Measurements from ENCODE around the gene KCNK15.
"Not testable (repeated sequence)": the region's sequence is repeated elsewhere in the genome, so short reads cannot be mapped to it uniquely, and the experiment has no call there.

The KCNK15 gene

GRCh38 chr20:44745598-44746366 is at the start of gene KCNK15:
Gene KCNK15, plus strand, starts transcription at chr20:44745865. Its CDS starts 46 bp downstream, at chr20:44745911.
- no peak for DNase-seq (ENCODE audit: low read depth, low spot score)

GRCh38 chr20:44696315-44696714 is 49.4 kb upstream of the KCNK15 start:
- no peak for DNase-seq (ENCODE audit: low read depth, low spot score)

- not testable (repeated sequence) for DNase-seq (ENCODE audit: low read depth, low spot score)
Observed at GRCh38 chr20:44697041-44697440, 48.6 kb upstream of the KCNK15 start.

- no peak for DNase-seq (ENCODE audit: low read depth, low spot score)
Observed at GRCh38 chr20:44698351-44698750, 47.3 kb upstream of the KCNK15 start.

GRCh38 chr20:44700306-44700705 is 45.4 kb upstream of the KCNK15 start:
- no peak for DNase-seq (ENCODE audit: low read depth, low spot score)

- peak; percentile 69 for DNase-seq (ENCODE audit: low read depth, low spot score)
Observed at GRCh38 chr20:44701118-44701857, 44.4 kb upstream of the KCNK15 start.

- DNase-seq (ENCODE audit: low read depth, low spot score), result no peak
Observed at GRCh38 chr20:44701858-44702256, 43.8 kb upstream of the KCNK15 start.

GRCh38 chr20:44702776-44703175 is 42.9 kb upstream of the KCNK15 start:
- DNase-seq (ENCODE audit: low read depth, low spot score), result peak; percentile 91

GRCh38 chr20:44703183-44703925 is 42.3 kb upstream of the KCNK15 start:
- no peak for DNase-seq (ENCODE audit: low read depth, low spot score)

GRCh38 chr20:44703956-44704488 is 41.6 kb upstream of the KCNK15 start:
- DNase-seq (ENCODE audit: low read depth, low spot score), result no peak

- DNase-seq (ENCODE audit: low read depth, low spot score), result peak; percentile 81
Observed at GRCh38 chr20:44704551-44704971, 41.1 kb upstream of the KCNK15 start.

- no peak for DNase-seq (ENCODE audit: low read depth, low spot score)
Observed at GRCh38 chr20:44705364-44706094, 40.1 kb upstream of the KCNK15 start.

- no peak for DNase-seq (ENCODE audit: low read depth, low spot score)
Observed at GRCh38 chr20:44706301-44707017, 39.2 kb upstream of the KCNK15 start.

- DNase-seq (ENCODE audit: low read depth, low spot score), result no peak
Observed at GRCh38 chr20:44707018-44707579, 38.6 kb upstream of the KCNK15 start.

- no peak for DNase-seq (ENCODE audit: low read depth, low spot score)
Observed at GRCh38 chr20:44709380-44709779, 36.3 kb upstream of the KCNK15 start.

- DNase-seq (ENCODE audit: low read depth, low spot score), result no peak
Observed at GRCh38 chr20:44709797-44710196, 35.9 kb upstream of the KCNK15 start.

GRCh38 chr20:44711237-44711636 is 34.4 kb upstream of the KCNK15 start:
- DNase-seq (ENCODE audit: low read depth, low spot score), result no peak

GRCh38 chr20:44714102-44714700 is 31.5 kb upstream of the KCNK15 start:
- no peak for DNase-seq (ENCODE audit: low read depth, low spot score)

- DNase-seq (ENCODE audit: low read depth, low spot score), result peak; percentile 73
Observed at GRCh38 chr20:44714701-44715498, 30.8 kb upstream of the KCNK15 start, which contains the start of gene CCN5. Gene CCN5, plus strand, starts transcription at chr20:44715369. Its CDS starts 22 bp downstream, at chr20:44715391.
